Right cardiac atrium (tissue), 5 donors: ENCODE results near the gene GPHN. TPM values are rescaled to one million over a fixed set of nuclear protein-coding genes. Genes with fewer than 3 reads are reported as not detected.
A peak's percentile ranks its signal among the peaks of the same experiment; 100 is the strongest.
"Not testable (repeated sequence)": the region's sequence is repeated elsewhere in the genome, so short reads cannot be mapped to it uniquely, and the experiment has no call there.

Experiments used
- ATAC-seq, 2 donors: fragments of 200-7000 bp; cut with Tn5 transposase; one replicate each; pipeline versions ENCODE4 v1.8.0 to v1.9.1; 2020; ENCODE audit warnings: moderate library complexity in 2 of 2, mild to moderate bottlenecking in 1 of 2
- DNase-seq, 3 donors: peaks; one replicate each; pipeline ENCODE4 v3.0.0-alpha.2; 2020
- H3K27ac ChIP-seq: one replicate; pipeline ENCODE4 v1.5.1; 2013; ENCODE audit warnings: mild to moderate bottlenecking, low read length, control low read depth, moderate library complexity
- H3K27me3 ChIP-seq: one replicate; pipeline ENCODE4 v1.6.1; 2013; ENCODE audit not compliant: control insufficient read depth, insufficient read depth
- H3K4me1 ChIP-seq: one replicate; pipeline ENCODE4 v1.6.1; 2013; ENCODE audit warnings: low read length; ENCODE audit not compliant: control insufficient read depth, insufficient read depth
- H3K4me3 ChIP-seq: one replicate; pipeline ENCODE4 v1.5.1; 2013; ENCODE audit warnings: low read length, control low read depth
- H3K9me3 ChIP-seq: one replicate; pipeline ENCODE4 v1.6.1; 2013; ENCODE audit warnings: low read length; ENCODE audit not compliant: control insufficient read depth
- WGBS: extraction: QIAGEN DNeasy Blood & Tissue Kit; methylation state at CpG from one replicate; pipeline ENCODE4 v1.1.7; 2013; 5-methylcytosine and 5-hydroxymethylcytosine counted together
- intact Hi-C, 4 donors: fragments of 100-400 bp; cut with DNase I; formaldehyde crosslinking; loops; one replicate each; pipeline versions ENCODE4 v1.11.0 to v1.14.0; 2022 to 2023
- polyA plus RNA-seq: library from polyadenylated mRNA; stranded (reverse); fragments of 200-250 nt; gene quantifications from one replicate; pipeline ENCODE4 v1.2.3, GENCODE V29; 2013
- total RNA-seq, 4 donors: library from RNA; stranded (reverse); fragmentation: NEBNext Ultra II Directional; extraction: Animal tissue kit (Norgen Biotek cat#: 25700); gene quantifications; one replicate each; pipeline ENCODE4 v1.2.1, GENCODE V29; 2021
- donor health status: healthy with polysubstance abuse.
- donor health status: DM: no; HTN: yes; CAD: no.
- donor health status: DM: no; HTN: no; CAD: no.
- donor health status: DM: no; HTN: yes; CAD: no; lungs with severe emphysema.
- donor health status: DM: yes; HTN: yes; CAD: no.

The GPHN gene
- total and polyA plus RNA-seq, 5 donors: 16.0 to 25.4 (median 23.0) TPM

DNA sequence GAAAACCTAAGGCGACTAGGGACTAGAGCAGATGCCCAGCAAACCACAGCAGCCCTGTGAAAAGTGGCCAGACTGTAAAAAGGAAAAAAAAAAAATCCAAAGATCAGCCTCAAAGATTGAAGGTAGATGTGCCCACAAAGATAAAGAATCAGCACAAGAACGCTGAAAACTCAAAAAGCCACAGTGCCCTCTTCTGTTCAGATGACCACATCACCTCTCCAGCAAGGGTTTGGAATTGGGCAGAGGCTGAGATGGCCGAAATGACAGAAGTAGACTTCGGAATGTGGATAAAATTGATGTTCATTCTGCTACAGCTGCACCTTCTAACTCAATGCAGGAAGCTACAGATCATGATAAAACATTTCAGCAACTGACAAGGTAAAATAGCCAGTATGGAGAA is 154.4 kb downstream of the GPHN start:
- DNase-seq: no peak
- ATAC-seq: no peak
- intact Hi-C loops: no loop called here
- no peaks in the 10 kb centered on the region for H3K27me3 ChIP-seq
- H3K9me3 ChIP-seq: no peaks in the 10 kb centered on the region
- H3K4me3 ChIP-seq: no peak overlapping the region
- H3K4me1 ChIP-seq: peaks cover 2% of the 10 kb centered on the region
- 76% methylated on average over 4 of the region's 4 CpGs for WGBS
- no peak overlapping the region for H3K27ac ChIP-seq

DNA sequence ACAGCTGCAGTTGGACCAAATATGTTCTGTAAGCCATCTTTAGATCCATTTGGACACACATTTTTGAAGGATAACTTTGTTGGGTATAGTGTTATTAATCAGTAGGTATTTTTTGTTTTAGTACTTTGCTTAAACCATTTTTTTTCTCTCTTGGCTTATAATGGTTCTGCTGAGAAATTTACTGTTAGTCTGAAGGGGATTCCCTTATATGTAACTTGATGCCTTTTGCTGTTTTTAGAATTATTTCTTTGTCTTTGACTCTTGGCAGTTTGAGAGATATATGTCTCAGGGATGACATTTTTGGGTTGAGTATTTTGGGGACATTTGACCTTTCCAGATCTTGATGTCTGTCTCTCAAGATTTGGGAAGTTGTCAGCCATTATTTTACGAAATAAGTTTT is 169.8 kb downstream of the GPHN start:
- no peak for ATAC-seq
- intact Hi-C loops: no loop called here
- H3K27ac ChIP-seq: no peak overlapping the region
- WGBS: 97% methylated on average over 1 of the region's 1 CpG
- DNase-seq: no peak
- no peaks in the 10 kb centered on the region for H3K27me3 ChIP-seq
- no peaks in the 10 kb centered on the region for H3K4me1 ChIP-seq
- H3K9me3 ChIP-seq: no peaks in the 10 kb centered on the region
- H3K4me3 ChIP-seq: peak overlapping the region; percentile 15

GRCh38 chr14:66680216-66680615 is 172.3 kb downstream of the GPHN start:
- Histone ChIP-seq H3K27me3 (no peaks in the 10 kb centered on the region), H3K9me3 (no peaks in the 10 kb centered on the region), H3K4me1 (no peaks in the 10 kb centered on the region), H3K4me3 (no peak overlapping the region), H3K27ac (no peak overlapping the region)
- intact Hi-C loops: no loop called here
- no peak for ATAC-seq
- no peak for DNase-seq

GRCh38 chr14:66696326-66696725 is 188.4 kb downstream of the GPHN start:
- Histone ChIP-seq H3K4me1 (no peaks in the 10 kb centered on the region), H3K27me3 (no peaks in the 10 kb centered on the region), H3K27ac (no peak overlapping the region), H3K4me3 (no peak overlapping the region), H3K9me3 (no peaks in the 10 kb centered on the region)
- no peak for DNase-seq
- ATAC-seq: no peak
- intact Hi-C loops: no loop called here
- 88% methylated on average over 2 of the region's 2 CpGs for WGBS

DNA sequence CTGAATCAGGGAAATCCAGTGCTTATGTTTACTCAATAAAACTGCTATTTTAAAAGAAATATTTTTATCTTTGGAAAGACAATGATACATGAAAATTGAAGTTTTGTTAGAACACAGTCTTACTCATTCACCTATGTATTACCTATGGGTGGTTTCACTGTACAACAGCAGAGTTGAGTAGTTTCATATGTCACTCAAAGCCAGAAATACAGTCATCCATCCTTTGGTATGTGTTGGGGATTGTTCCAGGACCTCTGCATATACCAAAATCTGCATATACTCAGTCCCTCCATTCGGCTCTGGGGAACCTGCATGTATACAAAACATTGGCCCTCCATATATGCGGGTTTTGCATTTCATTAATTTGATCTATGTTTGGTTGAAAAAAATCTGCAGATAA is 190.6 kb downstream of the GPHN start:
- intact Hi-C loops: no loop called here
- no peak overlapping the region for H3K27ac ChIP-seq
- WGBS: 95% methylated on average over 2 of the region's 2 CpGs
- H3K4me3 ChIP-seq: no peak overlapping the region
- ATAC-seq (no peak), DNase-seq (no peak)
- no peaks in the 10 kb centered on the region for H3K4me1 ChIP-seq
- no peaks in the 10 kb centered on the region for H3K9me3 ChIP-seq
- H3K27me3 ChIP-seq: no peaks in the 10 kb centered on the region

GRCh38 chr14:66701813-66702212 is 193.9 kb downstream of the GPHN start:
- WGBS: 98% methylated on average over 4 of the region's 4 CpGs
- DNase-seq (peak in 1 of 3 donors; percentile 18), ATAC-seq (no peak)
- Histone ChIP-seq H3K27me3 (no peaks in the 10 kb centered on the region), H3K4me3 (no peak overlapping the region), H3K4me1 (no peaks in the 10 kb centered on the region), H3K27ac (no peak overlapping the region), H3K9me3 (no peaks in the 10 kb centered on the region)
- intact Hi-C loops: no loop called here

- no peaks in the 10 kb centered on the region for H3K27me3 ChIP-seq
- H3K4me3 ChIP-seq: no peak overlapping the region
- H3K4me1 ChIP-seq: no peaks in the 10 kb centered on the region
- H3K27ac ChIP-seq: no peak overlapping the region
- ATAC-seq (no peak), DNase-seq (no peak)
- H3K9me3 ChIP-seq: no peaks in the 10 kb centered on the region
- intact Hi-C loops: no loop called here
These were observed 200.3 kb downstream of the GPHN start for GRCh38 chr14:66708267-66708666.

- no peak for ATAC-seq
These were observed 201.3 kb downstream of the GPHN start for GRCh38 chr14:66709291-66709690.

GRCh38 chr14:66714291-66714690 is 206.3 kb downstream of the GPHN start:
- DNase-seq, H3K27ac ChIP-seq, ATAC-seq, intact Hi-C loops, H3K27me3 ChIP-seq, H3K4me3 ChIP-seq, H3K4me1 ChIP-seq, H3K9me3 ChIP-seq: not testable (repeated sequence)
- WGBS: 77% methylated on average over 4 of the region's 4 CpGs

More at GRCh38 chr14:66709291-66709690, 201.3 kb downstream of the GPHN start:
- WGBS: 54% methylated on average over 1 of the region's 1 CpG
- DNase-seq: no peak
- Histone ChIP-seq H3K9me3 (no peaks in the 10 kb centered on the region), H3K27me3 (no peaks in the 10 kb centered on the region), H3K27ac (no peak overlapping the region), H3K4me1 (no peaks in the 10 kb centered on the region), H3K4me3 (no peak overlapping the region)
- intact Hi-C loops: no loop called here

DNA sequence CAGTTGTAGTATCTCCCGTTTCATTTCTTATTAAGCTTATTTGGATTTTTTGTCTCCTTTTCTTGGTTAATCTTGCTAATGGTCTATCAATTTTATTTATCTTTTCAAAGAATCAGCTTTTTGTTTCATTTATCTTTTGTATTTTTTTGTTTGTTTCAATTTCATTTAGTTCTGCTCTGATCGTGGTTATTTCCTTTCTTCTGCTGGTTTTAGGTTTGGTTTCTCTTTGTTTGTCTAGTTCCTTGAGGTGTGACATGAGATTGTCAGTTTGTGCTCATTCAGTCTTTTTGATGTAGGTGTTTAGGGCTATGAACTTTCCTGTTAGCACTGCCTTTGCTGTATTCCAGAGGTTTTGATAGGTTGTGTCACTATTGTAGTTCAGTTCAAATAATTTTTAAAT is 207.4 kb downstream of the GPHN start:
- H3K9me3 ChIP-seq, H3K4me3 ChIP-seq, H3K4me1 ChIP-seq, H3K27ac ChIP-seq, H3K27me3 ChIP-seq, DNase-seq, ATAC-seq, intact Hi-C loops: not testable (repeated sequence)
- WGBS: 77% methylated on average over 2 of the region's 2 CpGs

DNA sequence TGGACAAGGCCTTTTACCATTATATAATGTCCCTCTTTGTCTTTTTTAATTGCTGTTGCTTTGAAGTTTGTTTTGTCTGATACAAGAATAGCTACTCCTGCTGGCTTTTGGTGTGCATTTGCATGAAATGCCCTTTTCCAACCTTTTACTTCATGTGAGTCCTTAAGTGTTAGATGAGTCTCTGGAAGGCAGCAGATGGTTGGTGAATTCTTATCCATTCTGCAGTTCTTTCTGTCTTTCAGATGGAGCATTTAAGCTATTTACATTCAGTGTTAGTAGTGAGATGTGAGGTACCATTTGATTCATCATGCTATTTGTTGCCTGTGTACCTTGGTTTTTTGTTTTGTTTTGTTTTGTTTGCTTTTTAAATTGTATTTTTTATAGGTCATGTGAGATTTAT is 208.3 kb downstream of the GPHN start:
- Histone ChIP-seq H3K9me3 (no peaks in the 10 kb centered on the region), H3K27ac (no peak overlapping the region), H3K27me3 (no peaks in the 10 kb centered on the region), H3K4me1 (no peaks in the 10 kb centered on the region), H3K4me3 (no peak overlapping the region)
- no peak for DNase-seq
- ATAC-seq: no peak
- intact Hi-C loops: no loop called here

DNA sequence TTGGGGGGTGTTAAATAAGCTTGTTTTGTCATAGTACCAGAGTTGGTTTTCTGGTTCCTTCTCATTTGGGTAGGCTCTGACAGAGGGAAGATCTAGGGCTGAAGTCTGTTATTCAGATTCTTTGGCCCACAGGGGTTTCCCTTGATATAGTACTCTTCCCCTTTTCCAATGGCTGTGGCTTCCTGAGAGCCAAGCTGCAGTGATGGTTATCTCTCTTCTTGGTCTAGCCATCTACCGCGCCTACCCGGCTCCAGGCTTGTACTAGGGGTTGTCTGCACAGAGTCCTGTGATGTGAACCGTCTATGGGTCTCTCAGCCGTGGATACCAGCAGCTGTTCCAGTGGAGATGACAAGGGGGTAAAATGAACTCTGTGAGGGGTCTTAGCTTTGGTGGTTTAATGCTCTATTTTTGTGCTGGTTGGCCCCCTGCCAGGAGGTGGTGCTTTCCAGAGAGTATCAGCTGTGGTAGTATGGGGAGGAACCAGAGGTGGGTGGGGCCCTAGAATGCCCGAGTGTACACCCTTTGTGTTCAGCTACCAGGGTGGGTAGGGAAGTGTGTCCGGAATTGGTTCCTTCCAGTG is 209.7 kb downstream of the GPHN start:
- 88% methylated on average over 7 of the region's 7 CpGs for WGBS
- no peak overlapping the region for H3K27ac ChIP-seq
- no peak for ATAC-seq
- H3K4me1 ChIP-seq: no peaks in the 10 kb centered on the region
- no peak overlapping the region for H3K4me3 ChIP-seq
- H3K27me3 ChIP-seq: no peaks in the 10 kb centered on the region
- no peaks in the 10 kb centered on the region for H3K9me3 ChIP-seq
- peak in 1 of 3 donors; percentile 42 for DNase-seq
- intact Hi-C loops: no loop called here
